H9 (cell line): ENCODE measurements around the gene UBR2. TPM values are rescaled to one million over a fixed set of nuclear protein-coding genes. Genes with fewer than 3 reads are reported as not detected.

Experiments used
- DNase-seq: peaks from one replicate; pipeline ENCODE4 v3.0.0-alpha.2; 2017
- H2AFZ ChIP-seq: one replicate; pipeline ENCODE4 v1.6.1; 2013; ENCODE audit warnings: mild to moderate bottlenecking, low read length, control low read depth, moderate library complexity
- H2AK5ac ChIP-seq: 2 replicates; pipeline ENCODE4 v1.6.1; 2013; ENCODE audit warnings: low read length, control low read depth, mixed read lengths; ENCODE audit not compliant: insufficient read length
- H2BK120ac ChIP-seq: one replicate; pipeline ENCODE4 v1.6.1; 2013; ENCODE audit warnings: low read depth, mild to moderate bottlenecking, low read length, control low read depth, inconsistent platforms; ENCODE audit not compliant: poor library complexity, severe bottlenecking
- H2BK12ac ChIP-seq: 2 replicates; pipeline ENCODE4 v1.6.1; 2013; ENCODE audit warnings: low read length, control low read depth, mixed read lengths, low read depth; ENCODE audit not compliant: insufficient read length
- H2BK15ac ChIP-seq: 2 replicates; pipeline ENCODE4 v1.6.1; 2013; ENCODE audit warnings: low read depth, low read length, control low read depth
- H2BK20ac ChIP-seq: one replicate; pipeline ENCODE4 v1.6.1; 2013; ENCODE audit warnings: low read depth, mild to moderate bottlenecking, low read length, control low read depth, inconsistent platforms; ENCODE audit not compliant: poor library complexity, severe bottlenecking
- H2BK5ac ChIP-seq: 2 replicates; pipeline ENCODE4 v1.6.1; 2013; ENCODE audit warnings: low read length, control low read depth, mixed read lengths; ENCODE audit not compliant: insufficient read length
- H3K14ac ChIP-seq: 2 replicates; pipeline ENCODE4 v1.6.1; 2013; ENCODE audit warnings: low read length, control low read depth; ENCODE audit not compliant: insufficient read depth
- H3K18ac ChIP-seq: 2 replicates; pipeline ENCODE4 v1.6.1; 2013; ENCODE audit warnings: low read depth, mild to moderate bottlenecking, mixed read lengths, low read length, control low read depth; ENCODE audit not compliant: insufficient read length
- H3K23ac ChIP-seq: 2 replicates; pipeline ENCODE4 v1.6.1; 2013; ENCODE audit warnings: low read length, control low read depth, mixed read lengths, low read depth; ENCODE audit not compliant: insufficient read length
- H3K23me2 ChIP-seq: 2 replicates; pipeline ENCODE4 v1.6.1; 2013; ENCODE audit warnings: low read depth, mild to moderate bottlenecking, mixed read lengths, low read length, control low read depth; ENCODE audit not compliant: insufficient read length, poor library complexity, severe bottlenecking
- H3K27ac ChIP-seq: 2 replicates; pipeline ENCODE4 v1.5.1; 2013; ENCODE audit warnings: low read length, control low read depth, mixed read lengths, low read depth; ENCODE audit not compliant: insufficient read length
- H3K27me3 ChIP-seq: 2 replicates; pipeline ENCODE4 v1.6.1; 2013; ENCODE audit warnings: low read length, control low read depth, inconsistent platforms; ENCODE audit not compliant: insufficient read depth
- H3K4ac ChIP-seq: 2 replicates; pipeline ENCODE4 v1.6.1; 2013; ENCODE audit warnings: low read depth, mild to moderate bottlenecking, control low read depth, inconsistent platforms, low read length, moderate library complexity
- H3K4me1 ChIP-seq: 2 replicates; pipeline ENCODE4 v1.6.1; 2013; ENCODE audit warnings: low read length, control low read depth, inconsistent platforms; ENCODE audit not compliant: insufficient read depth
- H3K4me2 ChIP-seq: 2 replicates; pipeline ENCODE4 v1.6.1; 2013; ENCODE audit warnings: low read length, control low read depth, mixed read lengths; ENCODE audit not compliant: insufficient read length, insufficient read depth
- H3K56ac ChIP-seq: 2 replicates; pipeline ENCODE4 v1.6.1; 2013; ENCODE audit warnings: low read depth, mild to moderate bottlenecking, mixed read lengths, low read length, control low read depth; ENCODE audit not compliant: insufficient read length
- H3K79me1 ChIP-seq: 2 replicates; pipeline ENCODE4 v1.6.1; 2013; ENCODE audit warnings: low read depth, mild to moderate bottlenecking, moderate library complexity, low read length, control low read depth, inconsistent platforms; ENCODE audit not compliant: insufficient read depth, poor library complexity, severe bottlenecking
- H3K79me2 ChIP-seq: 2 replicates; pipeline ENCODE4 v1.6.1; 2013; ENCODE audit warnings: low read length, control low read depth, inconsistent platforms; ENCODE audit not compliant: insufficient read depth
- H3K9ac ChIP-seq: 2 replicates; pipeline ENCODE4 v1.6.1; 2013; ENCODE audit warnings: low read length, control low read depth, mixed read lengths; ENCODE audit not compliant: insufficient read length; ENCODE audit errors: extremely low read depth
- H3K9me3 ChIP-seq: one replicate; pipeline ENCODE4 v1.6.1; 2013; ENCODE audit warnings: low read depth, low read length, inconsistent platforms; ENCODE audit not compliant: control insufficient read depth
- H3T11ph ChIP-seq: one replicate; pipeline ENCODE4 v1.6.1; 2013; ENCODE audit warnings: mild to moderate bottlenecking, low read length, control low read depth, inconsistent platforms
- H4K20me1 ChIP-seq: one replicate; pipeline ENCODE4 v1.6.1; 2013; ENCODE audit not compliant: control insufficient read depth, insufficient read length, insufficient read depth
- H4K5ac ChIP-seq: 2 replicates; pipeline ENCODE4 v1.6.1; 2013; ENCODE audit warnings: low read depth, mild to moderate bottlenecking, mixed read lengths, low read length, control low read depth; ENCODE audit not compliant: insufficient read length
- H4K8ac ChIP-seq: replicated peaks from 2 replicates; pipeline ENCODE4 v1.6.1; 2013; ENCODE audit warnings: low read length, control low read depth, mixed read lengths, low read depth; ENCODE audit not compliant: insufficient read length
- H4K91ac ChIP-seq: 2 replicates; pipeline ENCODE4 v1.6.1; 2013; ENCODE audit warnings: low read depth, mild to moderate bottlenecking, moderate library complexity, mixed read lengths, low read length, control low read depth; ENCODE audit not compliant: insufficient read length
- H3K27ac Mint-ChIP-seq, 3 experiments: 2 replicates in 2 of 3; 3 replicates in 1 of 3; pipeline ENCODE4 v1.8.0; 2020 to 2021; ENCODE audit warnings: mixed read lengths in 3 of 3, mild to moderate bottlenecking in 1 of 3, moderate library complexity in 1 of 3
- H3K27me3 Mint-ChIP-seq: 2 replicates; pipeline ENCODE4 v1.8.0; 2021; ENCODE audit warnings: low read depth, mild to moderate bottlenecking, moderate library complexity, mixed read lengths
- H3K36me3 Mint-ChIP-seq, 3 experiments: 2 replicates in 2 of 3; 3 replicates in 1 of 3; pipeline ENCODE4 v1.8.0; 2020 to 2021; ENCODE audit warnings: low read depth in 3 of 3, mixed read lengths in 3 of 3; ENCODE audit not compliant: insufficient read depth in 1 of 3
- H3K4me1 Mint-ChIP-seq, 2 experiments: 2 replicates each; pipeline ENCODE4 v1.8.0; 2020; ENCODE audit warnings: mixed read lengths in 2 of 2
- H3K4me3 Mint-ChIP-seq, 2 experiments: 2 replicates in 1 of 2; 3 replicates in 1 of 2; pipeline ENCODE4 v1.8.0; 2020 to 2021; ENCODE audit warnings: mild to moderate bottlenecking in 2 of 2, mixed read lengths in 2 of 2, moderate library complexity in 1 of 2
- H3K9me3 Mint-ChIP-seq, 2 experiments: 2 replicates in 1 of 2; 3 replicates in 1 of 2; pipeline ENCODE4 v1.8.0; 2020; ENCODE audit warnings: mild to moderate bottlenecking in 2 of 2, mixed read lengths in 2 of 2, moderate library complexity in 1 of 2
- WGBS: extraction: QIAGEN DNeasy Blood & Tissue Kit; methylation state at CpG from one replicate; pipeline ENCODE4 v1.1.7; 2013; ENCODE audit warnings: missing lambda C conversion rate, low lambda C conversion rate, mixed read lengths; ENCODE audit not compliant: insufficient read length; ENCODE audit errors: extremely low coverage; 5-methylcytosine and 5-hydroxymethylcytosine counted together
- total RNA-seq: library from RNA; stranded (reverse); gene quantifications from 2 replicates; pipeline ENCODE4 v1.2.1, GENCODE V29; 2021
- TF ChIP-seq, protein P1 (sequence below): fragments of 200-600 bp; sonication (generic); conservative IDR thresholded peaks from 3 replicates; pipeline ENCODE4 v1.8.0; 2021; ENCODE audit warnings: antibody characterized with exemption, mild to moderate bottlenecking

Gene UBR2
- total RNA-seq, 1 experiment from 2014 or later, result 18.7 TPM

DNA sequence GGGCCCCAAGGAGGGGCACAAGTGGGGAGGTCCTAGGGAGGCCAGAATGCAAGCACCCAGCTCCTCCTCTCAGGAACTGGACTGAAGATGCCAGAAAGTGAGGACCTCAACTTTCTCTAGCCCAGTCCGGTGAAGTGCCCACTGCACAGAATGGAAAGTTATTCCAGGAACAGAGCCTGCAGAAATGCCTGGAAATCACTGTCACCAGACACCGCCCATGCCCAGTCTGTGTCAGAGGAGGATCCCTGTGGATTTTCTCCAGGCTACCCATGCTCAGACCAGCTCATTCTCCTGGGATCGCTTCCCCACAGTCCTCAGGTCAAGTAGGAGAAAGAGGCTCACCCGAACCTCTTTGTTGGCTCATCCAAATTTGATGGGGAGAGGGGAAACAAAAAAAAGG lies 152.0 kb downstream of the UBR2 start:
- H2BK12ac ChIP-seq, result no peak overlapping the region
- H3K79me1 ChIP-seq, result no peaks in the 10 kb centered on the region
- no peaks in the 10 kb centered on the region for H3K9me3 ChIP-seq
- H3T11ph ChIP-seq, result no peak overlapping the region
- no peak overlapping the region for H4K91ac ChIP-seq
- no peaks in the 10 kb centered on the region for H3K79me2 ChIP-seq
- H4K5ac ChIP-seq, result no peak overlapping the region
- H3K27me3 ChIP-seq, result no peaks in the 10 kb centered on the region
- peaks cover 6 to 17% (median 8%) of the 10 kb centered on the region in 3 experiments for H3K36me3 Mint-ChIP-seq
- H3K4me2 ChIP-seq, result no peak overlapping the region
- no peak overlapping the region for H3K14ac ChIP-seq
- H3K4me1 ChIP-seq, result no peaks in the 10 kb centered on the region
- TF ChIP-seq, protein P1, sequence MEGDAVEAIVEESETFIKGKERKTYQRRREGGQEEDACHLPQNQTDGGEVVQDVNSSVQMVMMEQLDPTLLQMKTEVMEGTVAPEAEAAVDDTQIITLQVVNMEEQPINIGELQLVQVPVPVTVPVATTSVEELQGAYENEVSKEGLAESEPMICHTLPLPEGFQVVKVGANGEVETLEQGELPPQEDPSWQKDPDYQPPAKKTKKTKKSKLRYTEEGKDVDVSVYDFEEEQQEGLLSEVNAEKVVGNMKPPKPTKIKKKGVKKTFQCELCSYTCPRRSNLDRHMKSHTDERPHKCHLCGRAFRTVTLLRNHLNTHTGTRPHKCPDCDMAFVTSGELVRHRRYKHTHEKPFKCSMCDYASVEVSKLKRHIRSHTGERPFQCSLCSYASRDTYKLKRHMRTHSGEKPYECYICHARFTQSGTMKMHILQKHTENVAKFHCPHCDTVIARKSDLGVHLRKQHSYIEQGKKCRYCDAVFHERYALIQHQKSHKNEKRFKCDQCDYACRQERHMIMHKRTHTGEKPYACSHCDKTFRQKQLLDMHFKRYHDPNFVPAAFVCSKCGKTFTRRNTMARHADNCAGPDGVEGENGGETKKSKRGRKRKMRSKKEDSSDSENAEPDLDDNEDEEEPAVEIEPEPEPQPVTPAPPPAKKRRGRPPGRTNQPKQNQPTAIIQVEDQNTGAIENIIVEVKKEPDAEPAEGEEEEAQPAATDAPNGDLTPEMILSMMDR, result no peak
- no peak overlapping the region for H3K9ac ChIP-seq
- peaks cover 3 to 7% of the 10 kb centered on the region in 2 experiments for H3K4me1 Mint-ChIP-seq
- no peak overlapping the region for H3K27ac Mint-ChIP-seq
- peaks cover 14 to 18% of the 10 kb centered on the region in 2 experiments for H3K9me3 Mint-ChIP-seq
- no peak overlapping the region for H2BK120ac ChIP-seq
- no peak overlapping the region for H2BK20ac ChIP-seq
- no peak overlapping the region for H3K23ac ChIP-seq
- no peak overlapping the region for H3K27ac ChIP-seq
- no peak overlapping the region for H2AFZ ChIP-seq
- H4K20me1 ChIP-seq, result no peaks in the 10 kb centered on the region
- H2AK5ac ChIP-seq, result no peak overlapping the region
- no peak overlapping the region for H2BK15ac ChIP-seq
- H4K8ac ChIP-seq, result no peak overlapping the region
- peaks cover 12% of the 10 kb centered on the region for H3K27me3 Mint-ChIP-seq
- H3K23me2 ChIP-seq, result no peaks in the 10 kb centered on the region
- no peak for DNase-seq
- no peak overlapping the region for H3K18ac ChIP-seq
- H2BK5ac ChIP-seq, result no peak overlapping the region
- H3K4me3 Mint-ChIP-seq, result no peak overlapping the region
- no CpG with 5 or more reads among the region's 4 CpGs for WGBS
- no peak overlapping the region for H3K4ac ChIP-seq
- no peak overlapping the region for H3K56ac ChIP-seq
